ENCODE measurements around the gene ENKUR. TPM values are rescaled to one million over a fixed set of nuclear protein-coding genes. Genes with fewer than 3 reads are reported as not detected.
"Not testable (repeated sequence)": the region's sequence is repeated elsewhere in the genome, so short reads cannot be mapped to it uniquely, and the experiment has no call there.

The ENKUR gene
- total and polyA plus RNA-seq, 10 donors: 0.03 to 1.1 (median 0.32) TPM; not detected in 3

GRCh38 chr10:24959382-24959730 is 56.6 kb downstream of the ENKUR start:
- Histone ChIP-seq H3K9me3 (no peaks in the 10 kb centered on the region), H3K4me1 (no peaks in the 10 kb centered on the region), H3K27ac (peak overlapping the region in 3 of 8 donors; percentile 6 to 46 (median 45)), H3K4me3 (no peak overlapping the region), H3K36me3 (no peaks in the 10 kb centered on the region), H3K27me3 (replicated peaks in 1 of 7) (no peaks in the 10 kb centered on the region)
- 60 to 85% (median 63%) methylated on average over 3 of the region's 3 CpGs for WGBS, 5 donors
- intact Hi-C loops (cut with DNase I; ENCODE audit: low total_unique reads): no loop called here
- DNase-seq: no peak
- TF ChIP-seq CTCF (IDR thresholded peaks at IDR 0.05 in 8 of 11, conservative IDR thresholded peaks at IDR 0.05 in 3 of 11) (no peak), POLR2AphosphoS5 (IDR thresholded peaks at IDR 0.05) (no peak), POLR2A (IDR thresholded peaks at IDR 0.05) (no peak)

GRCh38 chr10:24958721-24959381 is 57.1 kb downstream of the ENKUR start:
- H3K9me3 ChIP-seq: no peaks in the 10 kb centered on the region
- intact Hi-C loops (cut with DNase I; ENCODE audit: low total_unique reads): no loop called here
- H3K4me1 ChIP-seq: no peaks in the 10 kb centered on the region
- no peaks in the 10 kb centered on the region for H3K27me3 ChIP-seq (replicated peaks in 1 of 7)
- DNase-seq: no peak
- no peak overlapping the region for H3K4me3 ChIP-seq
- no peaks in the 10 kb centered on the region for H3K36me3 ChIP-seq
- WGBS, 5 donors: 61 to 76% (median 68%) methylated on average over 5 of the region's 5 CpGs
- H3K27ac ChIP-seq: peak overlapping the region in 6 of 8 donors; percentile 6 to 52 (median 40)
- TF ChIP-seq POLR2AphosphoS5 (IDR thresholded peaks at IDR 0.05): no peak
- TF ChIP-seq POLR2A (IDR thresholded peaks at IDR 0.05): no peak
- no peak for TF ChIP-seq CTCF (IDR thresholded peaks at IDR 0.05 in 8 of 11, conservative IDR thresholded peaks at IDR 0.05 in 3 of 11)

- no peak overlapping the region for H3K4me3 ChIP-seq
- H3K4me1 ChIP-seq: peaks cover 0 to 6% (median 2%) of the 10 kb centered on the region in 6 donors
- no peaks in the 10 kb centered on the region for H3K9me3 ChIP-seq
- peaks cover 0 to 2% (median 0%) of the 10 kb centered on the region in 7 donors for H3K27me3 ChIP-seq (replicated peaks in 1 of 7)
- intact Hi-C loops (cut with DNase I; ENCODE audit: low total_unique reads): no loop called here
- DNase-seq: no peak
- TF ChIP-seq CTCF (IDR thresholded peaks at IDR 0.05 in 8 of 11, conservative IDR thresholded peaks at IDR 0.05 in 3 of 11) (no peak), POLR2A (IDR thresholded peaks at IDR 0.05) (no peak), POLR2AphosphoS5 (IDR thresholded peaks at IDR 0.05) (no peak)
- peak overlapping the region in 6 of 8 donors; percentile 6 to 52 (median 40) for H3K27ac ChIP-seq
- H3K36me3 ChIP-seq: no peaks in the 10 kb centered on the region
- 72 to 84% (median 81%) methylated on average over 4 of the region's 4 CpGs for WGBS, 5 donors
Measured at GRCh38 chr10:24958091-24958720, 57.8 kb downstream of the ENKUR start.

GRCh38 chr10:24957624-24958051 is 58.3 kb downstream of the ENKUR start:
- intact Hi-C loops (cut with DNase I; ENCODE audit: low total_unique reads); H3K36me3 ChIP-seq; DNase-seq; H3K4me3 ChIP-seq; H3K9me3 ChIP-seq; H3K27me3 ChIP-seq (replicated peaks in 1 of 7): not testable (repeated sequence)
- peak overlapping the region in 3 of 8 donors; percentile 7 to 45 (median 12) for H3K27ac ChIP-seq
- peaks cover 0 to 11% (median 7%) of the 10 kb centered on the region in 6 donors for H3K4me1 ChIP-seq
- WGBS, 5 donors: 82 to 91% (median 89%) methylated on average over 6 of the region's 6 CpGs
